ENCODE measurements around the gene CYB5RL.

- no peak for TF ChIP-seq CTCF (IDR thresholded peaks at IDR 0.05)
- no peak for TF ChIP-seq ZFX (IDR thresholded peaks at IDR 0.05; ENCODE audit: borderline replicate concordance)
Measured at GRCh38 chr1:54193453-54193852, 6.4 kb downstream of the CYB5RL start.

Measured in 22Rv1 (cell line).